ENCODE results near the gene CHL1. TPM values are rescaled to one million over a fixed set of nuclear protein-coding genes. Genes with fewer than 3 reads are reported as not detected.

Gene CHL1
- total RNA-seq, 4 donors from 2014 or later: 1.6 to 61.1 (median 5.3) TPM

DNA sequence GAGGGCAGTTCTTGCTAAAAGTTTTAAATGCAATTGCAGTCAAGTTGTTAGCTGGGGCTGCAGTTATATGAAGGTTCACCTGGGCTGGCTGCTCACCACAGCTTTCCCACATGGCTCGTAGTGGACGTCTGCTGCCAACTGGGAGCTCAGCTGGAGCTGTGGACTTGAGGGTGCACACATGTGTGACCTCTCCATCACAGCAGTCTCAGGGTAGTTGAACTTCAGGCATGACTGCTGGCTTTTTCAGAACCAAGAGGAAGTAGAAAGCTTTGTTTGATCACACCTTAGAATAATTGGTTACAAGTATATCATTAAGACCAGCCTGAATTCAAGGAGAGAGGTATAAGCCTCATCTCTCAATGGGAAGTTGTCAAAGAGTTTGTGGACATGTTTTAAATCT is 74.1 kb downstream of the CHL1 start:
- no peak overlapping the region for H3K4me3 ChIP-seq
- no peak for DNase-seq
- no peak overlapping the region for H3K27ac ChIP-seq
- no peaks in the 10 kb centered on the region for H3K36me3 ChIP-seq
- H3K4me1 ChIP-seq: peaks cover 0 to 4% (median 0%) of the 10 kb centered on the region in 4 donors
- no peaks in the 10 kb centered on the region for H3K27me3 ChIP-seq
- TF ChIP-seq, protein P1, sequence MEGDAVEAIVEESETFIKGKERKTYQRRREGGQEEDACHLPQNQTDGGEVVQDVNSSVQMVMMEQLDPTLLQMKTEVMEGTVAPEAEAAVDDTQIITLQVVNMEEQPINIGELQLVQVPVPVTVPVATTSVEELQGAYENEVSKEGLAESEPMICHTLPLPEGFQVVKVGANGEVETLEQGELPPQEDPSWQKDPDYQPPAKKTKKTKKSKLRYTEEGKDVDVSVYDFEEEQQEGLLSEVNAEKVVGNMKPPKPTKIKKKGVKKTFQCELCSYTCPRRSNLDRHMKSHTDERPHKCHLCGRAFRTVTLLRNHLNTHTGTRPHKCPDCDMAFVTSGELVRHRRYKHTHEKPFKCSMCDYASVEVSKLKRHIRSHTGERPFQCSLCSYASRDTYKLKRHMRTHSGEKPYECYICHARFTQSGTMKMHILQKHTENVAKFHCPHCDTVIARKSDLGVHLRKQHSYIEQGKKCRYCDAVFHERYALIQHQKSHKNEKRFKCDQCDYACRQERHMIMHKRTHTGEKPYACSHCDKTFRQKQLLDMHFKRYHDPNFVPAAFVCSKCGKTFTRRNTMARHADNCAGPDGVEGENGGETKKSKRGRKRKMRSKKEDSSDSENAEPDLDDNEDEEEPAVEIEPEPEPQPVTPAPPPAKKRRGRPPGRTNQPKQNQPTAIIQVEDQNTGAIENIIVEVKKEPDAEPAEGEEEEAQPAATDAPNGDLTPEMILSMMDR (IDR thresholded peaks at IDR 0.05): no peak
- no peak for TF ChIP-seq POLR2A (IDR thresholded peaks at IDR 0.05)
- no peaks in the 10 kb centered on the region for H3K9me3 ChIP-seq

DNA sequence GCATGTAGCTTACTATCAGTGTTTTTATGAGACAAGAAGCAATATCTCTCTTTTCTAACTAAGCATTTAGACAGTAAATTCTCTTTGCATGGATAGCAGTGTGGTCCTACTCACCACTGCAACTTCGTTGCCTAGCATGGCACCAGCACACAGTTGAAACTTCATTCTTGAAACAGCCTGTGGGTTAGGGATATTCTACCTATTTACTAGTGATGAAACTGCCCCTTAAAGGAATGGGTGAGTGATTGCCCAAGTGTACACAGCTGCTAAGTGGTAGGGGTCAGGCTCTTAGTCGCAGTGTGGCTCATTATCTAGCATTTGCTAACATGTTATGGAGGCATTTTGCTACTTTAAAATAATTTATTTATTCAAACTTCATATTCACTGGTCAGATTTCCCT is 78.4 kb downstream of the CHL1 start:
- DNase-seq: no peak
- TF ChIP-seq POLR2A (IDR thresholded peaks at IDR 0.05): no peak
- TF ChIP-seq, protein P1 (IDR thresholded peaks at IDR 0.05): no peak
- no peak overlapping the region for H3K27ac ChIP-seq
- H3K27me3 ChIP-seq: no peaks in the 10 kb centered on the region
- H3K9me3 ChIP-seq: no peaks in the 10 kb centered on the region
- H3K4me3 ChIP-seq: no peak overlapping the region
- peaks cover 0 to 4% (median 0%) of the 10 kb centered on the region in 4 donors for H3K4me1 ChIP-seq
- H3K36me3 ChIP-seq: no peaks in the 10 kb centered on the region

DNA sequence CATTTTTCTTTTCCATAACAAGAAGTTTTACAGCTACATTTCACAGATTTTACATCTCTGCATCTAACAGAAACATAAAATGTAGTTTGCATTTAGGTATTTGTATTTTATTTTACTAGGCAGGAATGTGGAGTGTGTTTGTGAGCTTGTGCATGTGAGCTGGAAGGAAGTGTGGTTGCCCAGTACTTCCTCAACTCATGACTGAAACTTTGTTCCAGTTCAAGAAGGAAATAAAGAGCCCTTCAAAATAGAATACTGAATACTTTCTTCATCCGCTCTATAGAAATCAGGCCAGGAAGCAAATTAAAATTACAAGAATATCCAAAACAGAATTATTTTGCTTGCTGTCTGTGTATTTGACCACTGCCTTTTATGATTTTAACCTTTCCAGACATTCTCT is 81.3 kb downstream of the CHL1 start:
- no peaks in the 10 kb centered on the region for H3K27me3 ChIP-seq
- peak overlapping the region in 2 of 4 donors; percentile 27 to 70 for H3K27ac ChIP-seq

DNA sequence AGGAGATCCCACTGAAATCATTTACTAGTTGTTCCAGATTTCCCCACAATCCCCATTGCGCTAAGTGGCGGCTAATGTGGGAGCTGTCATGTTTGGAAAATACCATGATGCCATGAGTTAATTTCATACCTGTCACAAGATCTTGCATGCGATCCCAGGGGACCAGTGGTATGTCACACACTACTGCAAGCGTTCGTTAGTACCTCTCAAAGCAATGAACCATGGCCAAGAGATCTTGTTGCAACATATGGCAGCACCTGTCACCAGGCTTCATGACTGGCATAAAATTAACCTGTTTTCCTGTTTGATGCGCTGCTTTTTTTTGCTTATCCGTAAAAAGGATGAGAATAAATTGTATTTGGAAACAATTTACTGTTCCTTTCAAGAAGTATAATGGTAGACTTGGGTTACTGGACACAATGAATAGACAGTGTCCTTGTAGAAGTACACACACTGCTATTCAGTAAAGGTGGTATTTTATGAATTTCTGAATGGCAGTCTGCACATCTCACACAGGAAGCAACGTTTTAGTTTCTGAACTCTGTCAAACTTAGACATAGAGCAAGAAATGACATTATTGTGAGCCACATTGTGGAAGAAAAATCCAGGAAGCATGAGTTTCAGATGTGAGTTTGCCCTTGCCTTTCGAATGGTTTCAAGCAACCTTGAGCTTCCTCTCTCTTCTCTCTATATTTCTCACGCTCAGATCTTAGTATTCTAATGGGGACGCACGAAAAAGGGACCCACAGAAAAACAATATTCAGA is 81.9 kb downstream of the CHL1 start:
- Histone ChIP-seq H3K4me1 (peaks cover 0 to 4% (median 0%) of the 10 kb centered on the region in 4 donors), H3K36me3 (no peaks in the 10 kb centered on the region), H3K27ac (peak overlapping the region in 2 of 4 donors; percentile 27 to 70), H3K4me3 (no peak overlapping the region), H3K9me3 (no peaks in the 10 kb centered on the region), H3K27me3 (no peaks in the 10 kb centered on the region)
- peak in 2 of 3 donors; percentile 76 to 82 for DNase-seq
- TF ChIP-seq, protein P1 (IDR thresholded peaks at IDR 0.05): no peak
- no peak for TF ChIP-seq POLR2A (IDR thresholded peaks at IDR 0.05)

More for the DNA sequence above, 81.3 kb downstream of the CHL1 start:
- H3K4me3 ChIP-seq: no peak overlapping the region
- DNase-seq: peak in 1 of 3 donors; percentile 50
- H3K9me3 ChIP-seq: no peaks in the 10 kb centered on the region
- no peaks in the 10 kb centered on the region for H3K36me3 ChIP-seq
- peaks cover 0 to 4% (median 0%) of the 10 kb centered on the region in 4 donors for H3K4me1 ChIP-seq
- TF ChIP-seq POLR2A (IDR thresholded peaks at IDR 0.05): no peak
- TF ChIP-seq, protein P1 (IDR thresholded peaks at IDR 0.05): no peak

DNA sequence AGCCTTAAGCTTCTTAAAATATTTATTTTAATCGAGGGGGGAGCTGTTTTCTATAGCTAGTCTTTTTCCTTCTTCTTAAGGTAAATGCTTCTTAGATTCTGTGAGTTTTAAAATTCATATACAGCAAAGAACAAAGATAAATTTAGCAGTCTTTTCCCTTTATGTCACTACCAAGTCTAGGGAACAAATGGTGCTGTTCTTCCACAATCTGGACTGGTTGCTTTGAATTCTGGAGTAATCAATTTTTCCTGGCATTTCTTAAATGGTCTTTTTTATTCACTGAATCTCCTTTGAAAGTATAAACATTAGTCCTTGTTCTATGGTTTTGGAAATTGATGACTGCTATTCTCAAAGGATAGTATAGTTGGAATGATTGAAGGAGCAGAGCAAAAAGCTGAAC is 82.8 kb downstream of the CHL1 start:
- H3K4me3 ChIP-seq: no peak overlapping the region
- TF ChIP-seq POLR2A (IDR thresholded peaks at IDR 0.05): no peak
- peaks cover 0 to 3% (median 0%) of the 10 kb centered on the region in 4 donors for H3K4me1 ChIP-seq
- H3K27ac ChIP-seq: peak overlapping the region in 1 of 4 donors; percentile 70
- no peaks in the 10 kb centered on the region for H3K27me3 ChIP-seq
- no peak for DNase-seq
- H3K9me3 ChIP-seq: no peaks in the 10 kb centered on the region
- H3K36me3 ChIP-seq: no peaks in the 10 kb centered on the region

DNA sequence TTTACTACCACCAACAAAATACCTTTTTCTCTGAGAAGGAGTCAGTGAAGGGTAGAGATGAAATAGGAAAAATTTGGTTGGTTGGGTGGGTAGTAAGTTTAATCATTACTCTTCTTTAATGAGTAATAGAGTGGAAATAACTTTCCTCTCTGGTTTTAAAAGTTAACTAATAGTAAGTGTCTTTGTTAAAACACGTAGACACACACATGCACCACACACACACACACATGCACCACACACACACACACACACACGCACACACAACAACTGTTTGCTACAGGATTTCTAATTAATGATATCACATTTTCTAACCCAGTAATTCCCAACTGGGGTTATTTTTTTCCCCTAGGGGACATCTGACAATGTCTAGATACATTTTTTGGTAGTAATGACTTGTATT is 84.1 kb downstream of the CHL1 start:
- Histone ChIP-seq H3K27ac (no peak overlapping the region), H3K36me3 (no peaks in the 10 kb centered on the region), H3K4me3 (no peak overlapping the region), H3K27me3 (no peaks in the 10 kb centered on the region), H3K4me1 (no peaks in the 10 kb centered on the region), H3K9me3 (no peaks in the 10 kb centered on the region)
- TF ChIP-seq, protein P1 (IDR thresholded peaks at IDR 0.05): no peak
- no peak for TF ChIP-seq POLR2A (IDR thresholded peaks at IDR 0.05)
- no peak for DNase-seq

Measured in Peyer's patch (tissue), 4 donors.